Transverse colon (tissue), 4 donors: ENCODE results near the gene ZBTB34.
A peak's percentile ranks its signal among the peaks of the same experiment; 100 is the strongest.

Experiments used
- CTCF ChIP-seq, 5 experiments: fragments of 200-600 bp in 3 of 5; fragments of 450-650 bp in 2 of 5; sonication (generic) in 3 of 5; IDR thresholded peaks; 1 replicate in 2 of 5; 2 replicates in 3 of 5; pipeline ENCODE4 v1.5.1; 2016 to 2017; ENCODE audit warnings: antibody characterized with exemption in 5 of 5, inconsistent platforms in 3 of 5, mild to moderate bottlenecking in 2 of 5, moderate library complexity in 1 of 5
- EP300 ChIP-seq: sonication (generic); formaldehyde crosslinking; IDR thresholded peaks from one replicate; pipeline ENCODE4 v1.6.1; 2017; ENCODE audit warnings: antibody characterized with exemption, low read depth
- POLR2A ChIP-seq: fragments of 450-650 bp; IDR thresholded peaks from one replicate; pipeline ENCODE4 v1.6.1; 2016; ENCODE audit warnings: antibody characterized with exemption, mild to moderate bottlenecking, moderate library complexity
- POLR2AphosphoS5 ChIP-seq, 3 donors: sonication (generic); formaldehyde crosslinking; IDR thresholded peaks; one replicate each; pipeline ENCODE4 v1.6.1; 2016; ENCODE audit warnings: antibody characterized with exemption in 3 of 3

GRCh38 chr9:126893079-126893478, 32.6 kb downstream of the ZBTB34 start:
- TF ChIP-seq CTCF (IDR thresholded peaks at IDR 0.05) (peak in 3 of 5 experiments; percentile 20 to 27 (median 24)), POLR2A (no peak), POLR2AphosphoS5 (IDR thresholded peaks at IDR 0.05) (no peak), EP300 (no peak)
